ENCODE results near the gene TMPRSS15.

DNA sequence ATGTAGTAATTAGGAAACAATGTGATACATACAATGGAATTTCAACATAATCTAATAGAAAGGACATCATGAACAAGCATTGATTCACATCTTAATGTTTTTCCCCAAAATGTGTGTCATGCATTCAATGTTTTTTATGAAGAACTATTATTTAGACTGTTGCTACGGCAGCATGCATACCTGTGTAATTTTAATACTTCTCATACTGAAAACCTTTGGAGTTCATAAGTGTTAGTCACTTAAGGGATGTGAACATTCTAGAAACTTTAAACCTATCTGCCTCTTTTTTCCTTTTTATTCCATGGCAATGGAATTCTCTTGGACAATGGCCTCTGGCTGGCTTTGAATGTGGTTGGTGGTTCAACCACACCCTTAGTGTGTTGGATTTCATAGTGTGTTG, 48.6 kb downstream of the TMPRSS15 start:
- TF ChIP-seq, protein P1, sequence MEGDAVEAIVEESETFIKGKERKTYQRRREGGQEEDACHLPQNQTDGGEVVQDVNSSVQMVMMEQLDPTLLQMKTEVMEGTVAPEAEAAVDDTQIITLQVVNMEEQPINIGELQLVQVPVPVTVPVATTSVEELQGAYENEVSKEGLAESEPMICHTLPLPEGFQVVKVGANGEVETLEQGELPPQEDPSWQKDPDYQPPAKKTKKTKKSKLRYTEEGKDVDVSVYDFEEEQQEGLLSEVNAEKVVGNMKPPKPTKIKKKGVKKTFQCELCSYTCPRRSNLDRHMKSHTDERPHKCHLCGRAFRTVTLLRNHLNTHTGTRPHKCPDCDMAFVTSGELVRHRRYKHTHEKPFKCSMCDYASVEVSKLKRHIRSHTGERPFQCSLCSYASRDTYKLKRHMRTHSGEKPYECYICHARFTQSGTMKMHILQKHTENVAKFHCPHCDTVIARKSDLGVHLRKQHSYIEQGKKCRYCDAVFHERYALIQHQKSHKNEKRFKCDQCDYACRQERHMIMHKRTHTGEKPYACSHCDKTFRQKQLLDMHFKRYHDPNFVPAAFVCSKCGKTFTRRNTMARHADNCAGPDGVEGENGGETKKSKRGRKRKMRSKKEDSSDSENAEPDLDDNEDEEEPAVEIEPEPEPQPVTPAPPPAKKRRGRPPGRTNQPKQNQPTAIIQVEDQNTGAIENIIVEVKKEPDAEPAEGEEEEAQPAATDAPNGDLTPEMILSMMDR (conservative IDR thresholded peaks at IDR 0.05) = no peak
- no peak for TF ChIP-seq EZH2 (IDR thresholded peaks at IDR 0.05; ENCODE audit: low read depth)
